HEK293 (cell line): Measurements from ENCODE around the gene MORF4L2.
"Not testable (repeated sequence)": the region's sequence is repeated elsewhere in the genome, so short reads cannot be mapped to it uniquely, and the experiment has no call there.

Experiments
- CTCF ChIA-PET: fragments of 350-600 bp; formaldehyde crosslinking; extraction: SDS; loops from one replicate; lab custom pipeline; 2021; ENCODE audit warnings: antibody characterized with exemption; lab: Yijun Ruan, JAX
- POLR2A ChIA-PET: fragments of 300-600 bp; formaldehyde crosslinking; extraction: SDS; loops from one replicate; lab custom pipeline; 2020; ENCODE audit warnings: antibody characterized with exemption, inconsistent platforms; lab: Yijun Ruan, JAX
- H3K27ac ChIP-seq: fragments of 200-500 bp; sonication (Bioruptor generic); 2 replicates; pipeline ENCODE4 v1.5.1; 2014; ENCODE audit warnings: low read depth, low read length, control low read depth, inconsistent platforms; ENCODE audit errors: extremely low read depth
- H3K36me3 ChIP-seq, 2 experiments: fragments of 200-500 bp in 1 of 2; sonication (Bioruptor generic) in 1 of 2; 1 replicate in 1 of 2; 2 replicates in 1 of 2; pipeline ENCODE4 v1.5.1; 2014 to 2017; ENCODE audit warnings: inconsistent platforms in 2 of 2, low read length in 2 of 2; ENCODE audit not compliant: control insufficient read depth in 2 of 2, insufficient read depth in 1 of 2
- H3K4me1 ChIP-seq: fragments of 200-500 bp; sonication (Bioruptor generic); 2 replicates; pipeline ENCODE4 v1.5.1; 2014; ENCODE audit warnings: mild to moderate bottlenecking, low read length, inconsistent platforms; ENCODE audit not compliant: control insufficient read depth, insufficient read depth
- H3K4me3 ChIP-seq: 2 replicates; pipeline ENCODE4 v1.5.1; 2011; ENCODE audit warnings: low read depth, mild to moderate bottlenecking, control low read depth, low read length, moderate library complexity
- H3K9me3 ChIP-seq: fragments of 200-500 bp; sonication (Bioruptor generic); 2 replicates; pipeline ENCODE4 v1.5.1; 2014; ENCODE audit warnings: low read depth, low read length, inconsistent platforms; ENCODE audit not compliant: control insufficient read depth, insufficient read depth
- KLF10 ChIP-seq: fragments of 450-650 bp; IDR thresholded peaks from 2 replicates; pipeline ENCODE4 v1.5.1; 2018; ENCODE audit warnings: missing biosample characterization, mild to moderate bottlenecking, missing genetic modification characterization
- MEIS1 ChIP-seq: sonication (generic); formaldehyde crosslinking; IDR thresholded peaks from 2 replicates; pipeline ENCODE4 v1.8.1; 2022; ENCODE audit warnings: missing genetic modification reagents, mild to moderate bottlenecking, borderline replicate concordance
- MYNN ChIP-seq: fragments of 450-650 bp; formaldehyde crosslinking; IDR thresholded peaks from 2 replicates; pipeline ENCODE4 v1.5.1; 2016; ENCODE audit warnings: missing biosample characterization, missing genetic modification characterization, borderline replicate concordance
- SCRT2 ChIP-seq: fragments of 450-650 bp; formaldehyde crosslinking; IDR thresholded peaks from 2 replicates; pipeline ENCODE4 v1.5.1; 2016; ENCODE audit warnings: missing biosample characterization, missing genetic modification characterization
- SP2 ChIP-seq: fragments of 450-650 bp; formaldehyde crosslinking; IDR thresholded peaks from 2 replicates; pipeline ENCODE4 v1.5.1; 2016; ENCODE audit warnings: missing biosample characterization, missing genetic modification characterization
- TCF7L2 ChIP-seq: IDR thresholded peaks from 2 replicates; pipeline ENCODE4 v1.6.1; 2011; ENCODE audit warnings: low read depth, mild to moderate bottlenecking, inconsistent platforms, low read length, moderate library complexity, borderline replicate concordance
- ZBTB17 ChIP-seq: fragments of 450-650 bp; formaldehyde crosslinking; IDR thresholded peaks from 2 replicates; pipeline ENCODE4 v1.5.1; 2016; ENCODE audit warnings: missing biosample characterization, missing genetic modification characterization
- ZBTB6 ChIP-seq: fragments of 450-650 bp; formaldehyde crosslinking; IDR thresholded peaks from 2 replicates; pipeline ENCODE4 v1.5.1; 2017; ENCODE audit warnings: missing biosample characterization, missing genetic modification characterization
- ZNF221 ChIP-seq: fragments of 450-650 bp; formaldehyde crosslinking; IDR thresholded peaks from 2 replicates; pipeline ENCODE4 v1.5.1; 2017; ENCODE audit warnings: missing biosample characterization, missing genetic modification characterization, borderline replicate concordance
- ZNF239 ChIP-seq: fragments of 450-650 bp; formaldehyde crosslinking; IDR thresholded peaks from 2 replicates; pipeline ENCODE4 v1.5.1; 2016; ENCODE audit warnings: missing biosample characterization, missing genetic modification characterization
- ZNF37A ChIP-seq: fragments of 450-650 bp; IDR thresholded peaks from 2 replicates; pipeline ENCODE4 v1.5.1; 2018; ENCODE audit warnings: missing biosample characterization, missing genetic modification characterization
- ZNF488 ChIP-seq: fragments of 450-650 bp; formaldehyde crosslinking; IDR thresholded peaks from 2 replicates; pipeline ENCODE4 v1.5.1; 2016; ENCODE audit warnings: missing biosample characterization, missing genetic modification characterization
- ZNF514 ChIP-seq: fragments of 450-650 bp; formaldehyde crosslinking; IDR thresholded peaks from 2 replicates; pipeline ENCODE4 v1.5.1; 2016; ENCODE audit warnings: missing biosample characterization, missing genetic modification characterization
- ZNF549 ChIP-seq: fragments of 450-650 bp; IDR thresholded peaks from 2 replicates; pipeline ENCODE4 v1.5.1; 2018; ENCODE audit warnings: missing biosample characterization, missing genetic modification characterization, mild to moderate bottlenecking, inconsistent platforms, moderate library complexity
- ZNF596 ChIP-seq: fragments of 450-650 bp; IDR thresholded peaks from 2 replicates; pipeline ENCODE4 v1.5.0; 2018; ENCODE audit warnings: missing biosample characterization, mild to moderate bottlenecking, missing genetic modification characterization, moderate library complexity
- ZNF623 ChIP-seq: fragments of 450-650 bp; formaldehyde crosslinking; IDR thresholded peaks from 2 replicates; pipeline ENCODE4 v1.5.1; 2016; ENCODE audit warnings: missing biosample characterization, missing genetic modification characterization
- ZNF645 ChIP-seq: fragments of 450-650 bp; formaldehyde crosslinking; IDR thresholded peaks from 2 replicates; pipeline ENCODE4; 2016; ENCODE audit warnings: missing biosample characterization, missing genetic modification characterization
- ZNF843 ChIP-seq: fragments of 450-650 bp; formaldehyde crosslinking; IDR thresholded peaks from 2 replicates; pipeline ENCODE4 v1.5.1; 2016; ENCODE audit warnings: missing biosample characterization, missing genetic modification characterization
- ZSCAN30 ChIP-seq: fragments of 450-650 bp; IDR thresholded peaks from 2 replicates; pipeline ENCODE4 v1.5.1; 2018; ENCODE audit warnings: missing biosample characterization, mild to moderate bottlenecking, missing genetic modification characterization, moderate library complexity
- ZSCAN5A ChIP-seq: fragments of 450-650 bp; formaldehyde crosslinking; IDR thresholded peaks from 2 replicates; pipeline ENCODE4 v1.5.1; 2016; ENCODE audit warnings: missing biosample characterization, missing genetic modification characterization

Gene MORF4L2

GRCh38 chrX:103640401-103641155 lies 45.9 kb downstream of the MORF4L2 start:
- no peak for TF ChIP-seq ZNF549 (tag by site-specific recombination)
- TF ChIP-seq ZBTB6, result no peak
- TF ChIP-seq ZNF514, result no peak
- no peak for TF ChIP-seq KLF10 (tag by site-specific recombination)
- no peak for TF ChIP-seq ZSCAN30
- no peak for TF ChIP-seq ZNF239 (tag by site-specific recombination)
- TF ChIP-seq TCF7L2, result no peak
- no peak for TF ChIP-seq ZNF623
- TF ChIP-seq ZNF843 (tag by site-specific recombination), result no peak
- POLR2A ChIA-PET, result no interaction called here
- CTCF ChIA-PET, result interaction anchor here (0.6 to 1.9 kb wide), 2 partner anchors 10 to 80 kb away, joined by 3 to 10 read pairs; no protein-coding TSS in a partner anchor

GRCh38 chrX:103638479-103639346 lies 47.8 kb downstream of the MORF4L2 start:
- H3K9me3 ChIP-seq, H3K36me3 ChIP-seq, H3K4me3 ChIP-seq, H3K4me1 ChIP-seq, H3K27ac ChIP-seq: not testable (repeated sequence)
- ChIA-PET CTCF (interaction anchor here (0.6 to 1.2 kb wide), 2 partner anchors 9 to 803 kb away, joined by 4 read pairs; no protein-coding TSS in a partner anchor), POLR2A (interaction anchor here (1.4 kb wide), 1 partner anchor 8 kb away, joined by 3 read pairs; no protein-coding TSS in a partner anchor)
- TF ChIP-seq SCRT2 (tag by site-specific recombination) (0 out of 2 replicates have a peak, but pooled peaks have one; percentile 34), MYNN (peak; percentile 72)

More at GRCh38 chrX:103640401-103641155, 45.9 kb downstream of the MORF4L2 start:
- Histone ChIP-seq H3K36me3 (no peaks in the 10 kb centered on the region), H3K4me3 (no peak overlapping the region), H3K9me3 (no peaks in the 10 kb centered on the region), H3K27ac (no peak overlapping the region), H3K4me1 (no peaks in the 10 kb centered on the region)

- TF ChIP-seq ZBTB17 (tag by site-specific recombination), result peak; percentile 71
- no peak for TF ChIP-seq ZNF488 (tag by site-specific recombination)
- POLR2A ChIA-PET, result no interaction called here
- Histone ChIP-seq H3K36me3 (no peaks in the 10 kb centered on the region), H3K4me1 (no peaks in the 10 kb centered on the region), H3K4me3 (no peak overlapping the region), H3K9me3 (no peaks in the 10 kb centered on the region), H3K27ac (no peak overlapping the region)
- CTCF ChIA-PET, result interaction anchor here (1.2 kb wide), 1 partner anchor 8 kb away, joined by 4 read pairs; no protein-coding TSS in a partner anchor
These were observed 48.7 kb downstream of the MORF4L2 start for GRCh38 chrX:103637604-103638338.

GRCh38 chrX:103635436-103635835 lies 51.1 kb downstream of the MORF4L2 start:
- ChIA-PET POLR2A (no interaction called here), CTCF (interaction anchor here (0.5 kb wide), 1 partner anchor 39 kb away, joined by 6 read pairs; no protein-coding TSS in a partner anchor)
- Histone ChIP-seq H3K4me3 (no peak overlapping the region), H3K36me3 (peaks cover 0 to 5% of the 10 kb centered on the region in 2 experiments; a peak in 1 of 3 replicates), H3K4me1 (peaks cover under 1% of the 10 kb centered on the region; the same call in 1 of the 2 replicates), H3K27ac (no peak overlapping the region), H3K9me3 (no peaks in the 10 kb centered on the region)
- TF ChIP-seq ZNF843 (tag by site-specific recombination) (no peak), ZSCAN5A (tag by site-specific recombination) (no peak), ZNF37A (tag by site-specific recombination) (no peak), ZNF596 (tag by site-specific recombination) (no peak), ZNF221 (tag by site-specific recombination) (no peak), ZNF645 (tag by site-specific recombination) (no peak), MEIS1 (CRISPR knock-in tag) (no peak), SP2 (tag by site-specific recombination) (no peak)
